Adipocyte (in vitro differentiated cells): ENCODE results near the gene FNBP1L.
"Not testable (repeated sequence)": the region's sequence is repeated elsewhere in the genome, so short reads cannot be mapped to it uniquely, and the experiment has no call there.

Experiments used
- DNase-seq: peaks from one replicate; pipeline ENCODE4 v3.0.0-alpha.2; 2015; ENCODE audit warnings: low read depth
- H3K27me3 ChIP-seq: replicated peaks from 2 replicates; pipeline ENCODE4 v1.7.0; 2013; ENCODE audit warnings: mild to moderate bottlenecking, low read length, moderate library complexity; ENCODE audit not compliant: control insufficient read depth, insufficient read depth
- H3K36me3 ChIP-seq: 2 replicates; pipeline ENCODE4 v1.7.0; 2013; ENCODE audit warnings: low read length, mild to moderate bottlenecking, moderate library complexity; ENCODE audit not compliant: control insufficient read depth, insufficient read depth, severe bottlenecking
- H3K4me1 ChIP-seq: 2 replicates; pipeline ENCODE4 v1.7.0; 2013; ENCODE audit warnings: mild to moderate bottlenecking, low read length, moderate library complexity; ENCODE audit not compliant: control insufficient read depth, insufficient read depth
- H3K4me3 ChIP-seq: 2 replicates; pipeline ENCODE4 v1.7.0; 2013; ENCODE audit warnings: mild to moderate bottlenecking, low read length, moderate library complexity
- H3K9ac ChIP-seq: 2 replicates; pipeline ENCODE4 v1.7.0; 2013; ENCODE audit warnings: mild to moderate bottlenecking, low read length, moderate library complexity
- H3K9me3 ChIP-seq: 2 replicates; pipeline ENCODE4 v1.7.0; 2013; ENCODE audit warnings: mild to moderate bottlenecking, low read length, moderate library complexity; ENCODE audit not compliant: control insufficient read depth

FNBP1L gene

DNA sequence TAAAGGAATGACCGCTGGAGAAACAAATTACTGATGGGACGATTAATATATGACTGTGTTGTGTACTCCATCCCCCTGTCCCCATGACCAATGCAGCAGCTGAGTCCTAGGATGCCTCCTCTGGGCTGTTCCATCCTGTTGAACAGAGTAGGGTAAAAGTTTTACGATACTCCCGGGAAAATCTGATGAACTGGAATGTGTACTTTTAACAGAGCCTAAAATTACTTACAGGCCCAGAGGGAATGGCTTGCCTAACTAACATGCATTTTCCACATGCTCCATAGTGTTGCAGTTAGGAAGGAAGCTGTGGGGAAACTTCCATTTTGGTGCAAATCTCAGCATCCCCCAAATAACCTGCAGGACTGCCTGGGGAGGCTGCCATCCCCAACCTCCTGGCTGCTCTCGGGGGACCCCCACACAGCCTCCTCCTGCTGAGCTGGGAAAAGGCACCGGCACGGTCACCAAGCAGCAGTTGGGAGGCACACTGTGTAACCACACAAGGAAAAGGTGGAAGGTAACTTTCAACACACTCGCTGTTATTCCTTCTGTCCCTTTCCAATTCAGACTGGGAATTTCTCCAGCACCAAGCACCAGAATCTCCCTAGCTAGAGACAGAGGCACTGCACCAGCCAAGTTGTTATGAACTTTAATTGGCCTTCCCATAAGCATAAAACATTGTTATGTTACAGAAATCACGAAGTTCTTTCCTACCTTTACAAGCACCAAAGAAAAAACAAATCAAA, 136.5 kb downstream of the FNBP1L start:
- DNase-seq, result no peak
- peak overlapping the region; percentile 51 for H3K4me3 ChIP-seq
- H3K36me3 ChIP-seq, result peaks cover 80% of the 10 kb centered on the region

DNA sequence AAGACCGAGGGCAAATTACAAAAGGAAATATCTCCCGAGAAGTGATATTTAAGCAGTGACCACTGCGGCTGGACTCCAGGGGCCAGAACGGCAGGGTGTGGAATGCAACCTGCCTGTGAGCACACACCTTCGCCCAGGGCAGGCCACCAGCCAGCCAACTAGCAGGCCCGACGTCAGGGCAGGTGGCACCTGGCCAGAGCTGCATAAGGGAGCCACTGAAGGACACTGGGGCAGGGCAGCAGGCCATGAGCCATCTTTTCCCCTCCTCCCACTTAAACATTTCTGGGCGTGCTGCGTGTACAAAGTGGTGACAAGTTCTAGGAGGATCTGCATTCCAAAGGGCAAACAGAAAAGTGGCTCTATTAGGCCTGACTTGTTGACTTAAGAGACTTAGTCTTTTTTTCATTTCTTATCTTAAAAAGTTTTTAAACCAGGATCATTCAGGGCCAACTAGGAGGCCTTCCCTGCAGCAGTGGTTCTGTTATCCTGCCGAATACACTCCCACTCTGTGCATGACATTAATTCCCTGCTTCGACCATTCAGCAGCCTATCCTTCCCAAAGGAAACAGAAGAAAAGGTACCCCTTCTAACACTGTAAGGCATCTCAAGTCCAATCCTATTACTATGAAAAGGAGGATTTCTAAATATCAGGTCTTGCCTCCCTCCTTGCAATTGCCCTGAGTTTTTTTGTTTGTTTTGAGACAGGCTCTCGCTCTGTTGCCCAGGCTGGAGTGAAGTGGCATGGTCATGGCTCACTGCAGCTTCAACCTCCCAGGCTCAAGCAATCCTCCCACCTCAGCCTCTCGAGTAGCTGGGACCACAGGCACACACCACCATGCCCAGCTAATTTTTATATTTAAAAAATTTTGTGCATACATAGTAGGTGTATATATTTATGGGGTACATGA, 137.4 kb downstream of the FNBP1L start:
- Histone ChIP-seq H3K9me3 (no peaks in the 10 kb centered on the region), H3K36me3 (peaks cover 81% of the 10 kb centered on the region)
- DNase-seq, result no peak

More for the DNA sequence above, 136.5 kb downstream of the FNBP1L start:
- peak overlapping the region; percentile 62 for H3K9ac ChIP-seq
- H3K9me3 ChIP-seq, result no peaks in the 10 kb centered on the region
- H3K4me1 ChIP-seq, result peaks cover 48% of the 10 kb centered on the region
- H3K27me3 ChIP-seq, result no peaks in the 10 kb centered on the region

DNA sequence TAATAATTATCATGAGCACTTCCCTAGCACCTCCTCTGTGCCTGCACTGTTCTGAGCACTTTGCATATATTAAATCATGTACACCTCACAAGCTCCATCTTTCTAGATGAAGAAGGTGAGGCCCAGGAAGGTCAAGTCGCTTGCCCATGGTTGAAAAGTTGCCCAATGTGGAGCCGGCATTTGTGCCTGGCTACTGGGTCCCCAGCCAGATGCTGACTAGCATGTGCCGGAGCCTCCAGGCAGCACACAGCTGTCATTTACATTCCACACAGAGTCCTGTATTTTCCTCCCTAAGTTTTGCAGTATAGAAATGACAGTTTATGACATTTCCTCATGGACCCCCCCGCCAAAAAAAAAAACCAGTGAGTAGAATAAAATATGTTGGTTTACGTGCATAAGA, 139.4 kb downstream of the FNBP1L start:
- H3K36me3 ChIP-seq, result peaks cover 74% of the 10 kb centered on the region
- H3K4me3 ChIP-seq, result no peak overlapping the region
- peaks cover 43% of the 10 kb centered on the region for H3K4me1 ChIP-seq
- no peaks in the 10 kb centered on the region for H3K9me3 ChIP-seq
- no peaks in the 10 kb centered on the region for H3K27me3 ChIP-seq
- H3K9ac ChIP-seq, result no peak overlapping the region
- DNase-seq, result no peak

More for the DNA sequence above, 137.4 kb downstream of the FNBP1L start:
- Histone ChIP-seq H3K4me1 (peaks cover 39% of the 10 kb centered on the region), H3K9ac (peak overlapping the region; percentile 62), H3K4me3 (peak overlapping the region; percentile 51), H3K27me3 (no peaks in the 10 kb centered on the region)

DNA sequence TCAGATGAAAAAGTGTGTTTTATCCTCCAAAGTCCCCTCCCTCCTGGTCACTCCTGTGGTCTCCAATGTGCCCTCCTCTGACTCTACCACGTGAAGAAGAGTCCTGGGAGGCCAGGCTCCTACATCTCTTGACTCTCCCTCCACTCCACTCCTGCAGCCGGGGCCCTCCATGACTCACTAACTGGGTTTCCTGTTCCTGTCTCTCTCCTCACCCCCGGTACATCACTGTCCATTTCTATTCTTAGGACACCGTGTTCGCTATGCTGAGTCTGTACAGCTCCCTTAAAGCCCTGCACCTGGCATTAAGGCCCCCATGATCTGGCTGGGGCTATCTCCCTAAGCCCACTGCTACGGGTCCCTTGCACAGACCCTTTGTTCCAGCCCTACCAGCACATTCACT, 140.3 kb downstream of the FNBP1L start:
- no peak for DNase-seq
- no peaks in the 10 kb centered on the region for H3K9me3 ChIP-seq
- H3K9ac ChIP-seq, result no peak overlapping the region
- H3K4me1 ChIP-seq, result peaks cover 43% of the 10 kb centered on the region
- H3K27me3 ChIP-seq, result no peaks in the 10 kb centered on the region
- H3K36me3 ChIP-seq, result peaks cover 65% of the 10 kb centered on the region
- no peak overlapping the region for H3K4me3 ChIP-seq

DNA sequence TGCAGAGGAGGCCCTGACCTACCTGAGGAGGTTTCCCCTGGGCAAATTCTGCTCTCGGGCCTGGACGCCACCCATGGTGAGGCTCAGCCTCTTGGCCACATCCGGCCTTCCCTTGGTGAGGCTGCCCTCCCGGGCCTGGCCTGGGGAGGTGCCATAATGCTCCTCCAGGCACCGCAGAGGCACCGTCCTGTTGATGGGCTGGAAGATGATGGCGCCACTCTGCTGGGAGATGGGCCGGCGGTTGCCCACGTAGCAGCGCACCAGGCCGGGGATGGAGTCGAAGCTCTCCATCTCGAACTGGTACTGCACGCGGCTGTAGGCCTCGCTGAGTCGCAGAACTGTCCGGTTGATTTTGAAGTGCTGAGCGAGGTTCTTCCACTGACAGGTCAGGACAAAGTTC, 141.0 kb downstream of the FNBP1L start:
- peaks cover 58% of the 10 kb centered on the region for H3K36me3 ChIP-seq
- H3K4me1 ChIP-seq, result peaks cover 39% of the 10 kb centered on the region
- no peak for DNase-seq
- H3K4me3 ChIP-seq, result no peak overlapping the region
- no peaks in the 10 kb centered on the region for H3K27me3 ChIP-seq
- no peak overlapping the region for H3K9ac ChIP-seq
- no peaks in the 10 kb centered on the region for H3K9me3 ChIP-seq

DNA sequence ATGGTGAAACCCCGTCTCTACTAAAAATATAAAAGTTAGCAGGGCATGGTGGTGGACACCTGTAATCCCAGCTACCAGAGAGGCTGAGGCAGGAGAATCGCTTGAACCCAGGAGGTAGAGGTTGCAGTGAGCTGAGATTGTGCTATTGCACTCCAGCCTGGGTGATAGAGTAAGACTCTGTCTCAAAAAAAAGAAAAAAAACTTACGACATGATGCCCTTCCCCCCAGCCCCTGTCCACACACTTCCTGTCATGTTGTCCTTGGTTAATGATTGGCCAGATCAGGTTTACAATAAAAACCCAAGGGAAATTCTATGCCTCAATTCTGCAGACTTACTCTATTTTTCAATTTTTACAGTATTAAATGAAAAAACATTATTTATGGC, 143.4 kb downstream of the FNBP1L start:
- H3K9ac ChIP-seq, H3K27me3 ChIP-seq, H3K9me3 ChIP-seq, DNase-seq, H3K4me3 ChIP-seq: not testable (repeated sequence)
- H3K36me3 ChIP-seq, result peaks cover 53% of the 10 kb centered on the region
- peaks cover 38% of the 10 kb centered on the region for H3K4me1 ChIP-seq

DNA sequence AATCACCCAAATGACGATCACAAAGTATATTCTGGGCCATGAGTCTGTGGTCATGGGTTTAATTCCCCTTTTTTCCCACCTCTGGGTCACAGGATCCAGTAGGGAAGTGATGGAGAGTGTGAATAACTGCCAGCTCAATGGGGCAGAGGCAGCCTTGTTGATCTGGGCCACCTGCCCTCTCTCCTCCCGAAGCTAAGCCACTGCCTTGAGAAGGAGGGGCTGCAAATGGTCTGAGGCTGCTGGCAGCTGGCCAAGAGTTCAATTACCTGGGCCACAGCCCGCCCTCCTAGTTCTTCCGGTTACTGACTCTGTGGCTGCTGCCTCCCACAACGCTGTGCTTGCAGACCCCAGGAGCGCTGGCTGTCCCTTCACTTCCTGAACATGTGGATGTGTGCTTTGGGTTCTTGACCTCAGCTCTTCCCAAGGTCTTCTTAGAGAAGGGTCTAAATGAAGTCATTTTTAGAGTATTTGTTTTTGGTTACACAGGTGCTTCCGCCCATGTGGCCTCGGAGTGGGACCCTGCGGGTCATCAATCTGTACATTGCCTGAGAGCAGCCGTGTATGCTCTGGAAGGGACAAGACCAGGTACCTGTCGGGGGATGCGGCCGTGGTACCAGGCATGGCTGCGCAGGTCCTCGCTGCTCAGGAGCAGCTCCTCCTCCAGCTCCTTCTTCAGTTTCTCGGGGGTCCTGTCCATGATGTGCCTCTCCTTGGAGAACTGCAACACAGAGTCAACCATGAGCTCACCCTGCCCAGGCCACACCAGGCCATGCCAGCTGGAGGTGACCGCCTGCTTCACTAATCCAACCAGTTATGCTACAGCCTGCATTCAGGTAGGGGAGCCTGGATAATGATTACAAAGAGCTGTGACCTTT, 144.0 kb downstream of the FNBP1L start:
- Histone ChIP-seq H3K36me3 (peaks cover 47% of the 10 kb centered on the region), H3K9ac (no peak overlapping the region), H3K9me3 (no peaks in the 10 kb centered on the region), H3K27me3 (no peaks in the 10 kb centered on the region), H3K4me3 (no peak overlapping the region), H3K4me1 (peaks cover 37% of the 10 kb centered on the region)
- DNase-seq, result no peak

DNA sequence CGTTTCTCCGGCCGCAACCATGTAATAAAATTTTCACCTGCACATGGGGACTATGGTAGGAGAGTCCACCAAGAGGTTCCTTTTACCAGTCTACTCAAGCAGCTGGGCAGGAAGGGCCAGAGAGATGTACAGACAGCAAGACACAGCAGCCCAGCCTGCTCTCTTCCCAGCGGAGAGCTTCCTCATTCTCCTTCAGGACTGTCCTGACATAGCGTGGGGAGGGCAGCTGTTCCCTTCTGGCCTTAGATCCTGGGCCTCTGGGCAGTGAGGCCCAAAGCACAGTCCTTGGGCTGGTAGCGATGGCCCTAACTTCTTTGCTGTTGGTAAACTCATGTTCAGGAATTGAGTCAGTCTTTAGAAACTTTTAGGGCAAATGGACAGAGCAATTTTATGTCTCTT, 144.6 kb downstream of the FNBP1L start:
- H3K4me1 ChIP-seq, result peaks cover 39% of the 10 kb centered on the region
- H3K4me3 ChIP-seq, result no peak overlapping the region
- no peak for DNase-seq
- H3K36me3 ChIP-seq, result peaks cover 41% of the 10 kb centered on the region
- no peak overlapping the region for H3K9ac ChIP-seq
- no peaks in the 10 kb centered on the region for H3K9me3 ChIP-seq
- no peaks in the 10 kb centered on the region for H3K27me3 ChIP-seq

DNA sequence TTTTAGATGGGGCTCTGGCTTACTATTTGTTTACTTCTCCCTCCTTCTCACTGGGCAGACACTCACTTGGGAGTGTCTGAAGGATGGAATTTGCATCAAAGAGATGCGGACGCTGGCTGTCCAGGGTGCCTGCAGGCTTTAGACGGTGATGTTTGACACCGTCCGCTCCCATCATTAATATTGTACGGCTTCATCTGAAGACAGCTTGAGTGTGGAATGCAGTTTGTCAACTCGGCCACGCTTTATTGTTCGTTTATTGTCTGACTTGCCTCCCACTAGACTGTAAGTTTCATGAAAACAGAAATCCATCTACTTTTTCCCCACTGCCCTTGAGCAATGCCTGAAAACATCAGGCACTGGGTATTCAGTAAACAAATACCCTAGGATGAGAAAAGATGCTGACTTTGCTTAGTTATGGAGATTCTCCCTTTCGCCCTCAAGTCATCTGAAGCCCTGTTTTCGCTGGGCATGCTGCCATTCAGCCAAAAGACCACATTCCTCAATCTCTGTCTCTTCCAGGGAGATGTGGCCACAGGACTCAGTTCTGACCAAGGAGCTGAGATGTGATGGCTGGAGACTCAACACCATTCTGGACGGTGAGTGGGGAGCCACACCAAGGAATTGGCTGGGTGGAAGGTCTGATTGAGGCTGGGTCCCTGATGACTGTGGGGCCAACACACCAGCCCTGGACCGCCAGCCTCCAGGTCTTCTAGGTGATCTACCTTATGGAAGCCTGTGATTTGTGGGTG, 146.1 kb downstream of the FNBP1L start:
- Histone ChIP-seq H3K4me3 (no peak overlapping the region), H3K9ac (no peak overlapping the region), H3K4me1 (peaks cover 48% of the 10 kb centered on the region), H3K9me3 (no peaks in the 10 kb centered on the region), H3K27me3 (no peaks in the 10 kb centered on the region), H3K36me3 (peaks cover 26% of the 10 kb centered on the region)
- DNase-seq, result no peak

DNA sequence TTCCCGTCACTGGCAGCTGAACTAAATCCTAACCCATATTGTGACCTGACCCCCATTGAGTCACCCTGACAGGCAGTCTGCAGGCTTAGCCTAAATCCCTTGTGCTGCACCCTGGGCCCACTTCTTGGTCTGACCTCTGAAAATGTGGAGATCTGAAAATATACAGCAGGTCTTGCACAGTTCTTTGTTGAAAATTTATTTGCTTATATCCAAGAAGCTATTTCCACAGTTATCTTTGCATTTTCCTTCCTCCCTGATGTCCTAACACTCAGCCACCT, 146.6 kb downstream of the FNBP1L start:
- H3K36me3 ChIP-seq, result peaks cover 21% of the 10 kb centered on the region
- H3K4me1 ChIP-seq, result peaks cover 52% of the 10 kb centered on the region
- DNase-seq, result no peak
- H3K27me3 ChIP-seq, result no peaks in the 10 kb centered on the region
- no peak overlapping the region for H3K4me3 ChIP-seq
- peak overlapping the region; percentile 9 for H3K9ac ChIP-seq
- H3K9me3 ChIP-seq, result no peaks in the 10 kb centered on the region
